ENCODE measurements around the gene LPIN3.

Gene LPIN3

GRCh38 chr20:41373931-41374920 lies 33.6 kb downstream of the LPIN3 start:
- H3K27ac Mint-ChIP-seq, result no peak overlapping the region

GRCh38 chr20:41375846-41376245 lies 35.2 kb downstream of the LPIN3 start:
- Mint-ChIP-seq H3K27ac (no peak overlapping the region), H3K36me3 (peaks cover 6% of the 10 kb centered on the region), H3K4me1 (no peaks in the 10 kb centered on the region), H3K9me3 (peaks cover 3% of the 10 kb centered on the region), H3K4me3 (no peak overlapping the region), H3K27me3 (peaks cover 36% of the 10 kb centered on the region)
- DNase-seq (ENCODE audit: low spot score in 2 of 2) (no peak), ATAC-seq (ENCODE audit: low read depth) (no peak)

More at GRCh38 chr20:41373931-41374920, 33.6 kb downstream of the LPIN3 start:
- DNase-seq (ENCODE audit: low spot score in 2 of 2), result no peak
- H3K4me3 Mint-ChIP-seq, result no peak overlapping the region
- peaks cover 6% of the 10 kb centered on the region for H3K36me3 Mint-ChIP-seq
- no peaks in the 10 kb centered on the region for H3K4me1 Mint-ChIP-seq
- ATAC-seq (ENCODE audit: low read depth), result no peak
- peaks cover 3% of the 10 kb centered on the region for H3K9me3 Mint-ChIP-seq
- peaks cover 37% of the 10 kb centered on the region for H3K27me3 Mint-ChIP-seq

- H3K27me3 Mint-ChIP-seq, result peaks cover 32% of the 10 kb centered on the region
- H3K36me3 Mint-ChIP-seq, result peaks cover 3% of the 10 kb centered on the region
- no peak overlapping the region for H3K27ac Mint-ChIP-seq
- H3K4me3 Mint-ChIP-seq, result no peak overlapping the region
- H3K4me1 Mint-ChIP-seq, result no peaks in the 10 kb centered on the region
- peaks cover under 1% of the 10 kb centered on the region for H3K9me3 Mint-ChIP-seq
- ATAC-seq (ENCODE audit: low read depth) (no peak), DNase-seq (ENCODE audit: low spot score in 2 of 2) (no peak)
Measured at GRCh38 chr20:41376349-41376748, 35.7 kb downstream of the LPIN3 start.

- Mint-ChIP-seq H3K27ac (no peak overlapping the region), H3K4me3 (no peak overlapping the region), H3K36me3 (peaks cover 2% of the 10 kb centered on the region), H3K9me3 (no peaks in the 10 kb centered on the region), H3K27me3 (peaks cover 32% of the 10 kb centered on the region), H3K4me1 (no peaks in the 10 kb centered on the region)
- no peak for DNase-seq (ENCODE audit: low spot score in 2 of 2)
- ATAC-seq (ENCODE audit: low read depth), result no peak
Measured at GRCh38 chr20:41377275-41377674, 36.7 kb downstream of the LPIN3 start.

- Mint-ChIP-seq H3K4me3 (no peak overlapping the region), H3K27ac (no peak overlapping the region), H3K36me3 (peaks cover 4% of the 10 kb centered on the region), H3K9me3 (peaks cover 2% of the 10 kb centered on the region), H3K27me3 (peaks cover 21% of the 10 kb centered on the region), H3K4me1 (no peaks in the 10 kb centered on the region)
- no peak for DNase-seq (ENCODE audit: low spot score in 2 of 2)
- no peak for ATAC-seq (ENCODE audit: low read depth)
Measured at GRCh38 chr20:41379551-41379950, 38.9 kb downstream of the LPIN3 start.

- H3K4me1 Mint-ChIP-seq, result no peaks in the 10 kb centered on the region
- H3K27ac Mint-ChIP-seq, result no peak overlapping the region
- H3K36me3 Mint-ChIP-seq, result peaks cover 4% of the 10 kb centered on the region
- peaks cover 20% of the 10 kb centered on the region for H3K27me3 Mint-ChIP-seq
- peaks cover 2% of the 10 kb centered on the region for H3K9me3 Mint-ChIP-seq
- ATAC-seq (ENCODE audit: low read depth) (no peak), DNase-seq (ENCODE audit: low spot score in 2 of 2) (no peak)
- H3K4me3 Mint-ChIP-seq, result no peak overlapping the region
Measured at GRCh38 chr20:41380551-41381193, 40.1 kb downstream of the LPIN3 start.

- Mint-ChIP-seq H3K4me3 (no peak overlapping the region), H3K27ac (no peak overlapping the region), H3K27me3 (peaks cover 7% of the 10 kb centered on the region), H3K36me3 (peaks cover 2% of the 10 kb centered on the region), H3K4me1 (no peaks in the 10 kb centered on the region), H3K9me3 (peaks cover 2% of the 10 kb centered on the region)
- DNase-seq (ENCODE audit: low spot score in 2 of 2), result no peak
- no peak for ATAC-seq (ENCODE audit: low read depth)
Measured at GRCh38 chr20:41382791-41383305, 42.2 kb downstream of the LPIN3 start.

- Mint-ChIP-seq H3K27ac (no peak overlapping the region), H3K9me3 (peaks cover 3% of the 10 kb centered on the region), H3K4me3 (no peak overlapping the region), H3K4me1 (no peaks in the 10 kb centered on the region), H3K36me3 (peaks cover 4% of the 10 kb centered on the region), H3K27me3 (peaks cover 7% of the 10 kb centered on the region)
- ATAC-seq (ENCODE audit: low read depth) (no peak), DNase-seq (ENCODE audit: low spot score in 2 of 2) (no peak)
Measured at GRCh38 chr20:41386502-41387427, 46.1 kb downstream of the LPIN3 start.

- Mint-ChIP-seq H3K9me3 (peaks cover 3% of the 10 kb centered on the region), H3K4me3 (no peak overlapping the region), H3K36me3 (peaks cover 4% of the 10 kb centered on the region), H3K27me3 (peaks cover 7% of the 10 kb centered on the region), H3K27ac (no peak overlapping the region), H3K4me1 (no peaks in the 10 kb centered on the region)
- ATAC-seq (ENCODE audit: low read depth), result no peak
- DNase-seq (ENCODE audit: low spot score in 2 of 2), result no peak
Measured at GRCh38 chr20:41387444-41387851, 46.8 kb downstream of the LPIN3 start.

GRCh38 chr20:41390889-41391288 lies 50.3 kb downstream of the LPIN3 start:
- no peaks in the 10 kb centered on the region for H3K4me1 Mint-ChIP-seq
- peaks cover 1% of the 10 kb centered on the region for H3K9me3 Mint-ChIP-seq
- H3K4me3 Mint-ChIP-seq, result no peak overlapping the region
- H3K27ac Mint-ChIP-seq, result no peak overlapping the region
- H3K27me3 Mint-ChIP-seq, result peaks cover 1% of the 10 kb centered on the region
- no peak for ATAC-seq (ENCODE audit: low read depth)
- no peak for DNase-seq (ENCODE audit: low spot score in 2 of 2)
- peaks cover 1% of the 10 kb centered on the region for H3K36me3 Mint-ChIP-seq

GRCh38 chr20:41391587-41392001 lies 51.0 kb downstream of the LPIN3 start:
- peaks cover 1% of the 10 kb centered on the region for H3K36me3 Mint-ChIP-seq
- no peaks in the 10 kb centered on the region for H3K4me1 Mint-ChIP-seq
- ATAC-seq (ENCODE audit: low read depth), result no peak
- no peak overlapping the region for H3K4me3 Mint-ChIP-seq
- peaks cover 1% of the 10 kb centered on the region for H3K27me3 Mint-ChIP-seq
- H3K9me3 Mint-ChIP-seq, result peaks cover 1% of the 10 kb centered on the region
- H3K27ac Mint-ChIP-seq, result no peak overlapping the region
- no peak for DNase-seq (ENCODE audit: low spot score in 2 of 2)

- no peak overlapping the region for H3K4me3 Mint-ChIP-seq
- H3K27me3 Mint-ChIP-seq, result peaks cover 1% of the 10 kb centered on the region
- no peaks in the 10 kb centered on the region for H3K4me1 Mint-ChIP-seq
- ATAC-seq (ENCODE audit: low read depth) (no peak), DNase-seq (ENCODE audit: low spot score in 2 of 2) (no peak)
- H3K36me3 Mint-ChIP-seq, result peaks cover 1% of the 10 kb centered on the region
- no peak overlapping the region for H3K27ac Mint-ChIP-seq
- peaks cover 1% of the 10 kb centered on the region for H3K9me3 Mint-ChIP-seq
Measured at GRCh38 chr20:41392295-41392694, 51.7 kb downstream of the LPIN3 start.

- DNase-seq (ENCODE audit: low spot score in 2 of 2) (no peak), ATAC-seq (ENCODE audit: low read depth) (no peak)
- H3K9me3 Mint-ChIP-seq, result peaks cover 1% of the 10 kb centered on the region
- peaks cover 1% of the 10 kb centered on the region for H3K36me3 Mint-ChIP-seq
- no peak overlapping the region for H3K27ac Mint-ChIP-seq
- no peaks in the 10 kb centered on the region for H3K4me1 Mint-ChIP-seq
- H3K27me3 Mint-ChIP-seq, result peaks cover 1% of the 10 kb centered on the region
- H3K4me3 Mint-ChIP-seq, result no peak overlapping the region
Measured at GRCh38 chr20:41392871-41393704, 52.5 kb downstream of the LPIN3 start.
